MM.1S (cell line): ENCODE results near the gene DNAJB8.

Source experiments
- DNase-seq: peaks from one replicate; pipeline ENCODE4 v3.0.0-alpha.2; 2015
- H2AFZ ChIP-seq: fragments of 300-600 bp; sonication (generic); 2 replicates; pipeline ENCODE4 v1.6.0; 2016; ENCODE audit warnings: antibody characterized with exemption, low read length
- H3F3A ChIP-seq: fragments of 300-600 bp; sonication (generic); 2 replicates; pipeline ENCODE4 v1.6.1; 2016; ENCODE audit warnings: mild to moderate bottlenecking, antibody characterized with exemption, low read length, moderate library complexity, mixed read lengths; ENCODE audit not compliant: insufficient read depth
- H3K27ac ChIP-seq: fragments of 300-600 bp; sonication (generic); 2 replicates; pipeline ENCODE4 v1.5.1; 2016; ENCODE audit warnings: mild to moderate bottlenecking, low read length
- H3K27me3 ChIP-seq: fragments of 300-600 bp; sonication (generic); replicated peaks from 2 replicates; pipeline ENCODE4 v1.6.0; 2016; ENCODE audit warnings: low read length; ENCODE audit not compliant: insufficient read depth
- H3K36me3 ChIP-seq: fragments of 300-600 bp; sonication (generic); replicated peaks from 2 replicates; pipeline ENCODE4 v1.6.1; 2016; ENCODE audit warnings: mild to moderate bottlenecking, low read length, mixed read lengths; ENCODE audit not compliant: insufficient read depth
- H3K4me1 ChIP-seq: fragments of 300-600 bp; sonication (generic); 2 replicates; pipeline ENCODE4 v1.6.1; 2016; ENCODE audit warnings: low read length, mixed read lengths
- H3K4me2 ChIP-seq: fragments of 300-600 bp; sonication (generic); 2 replicates; pipeline ENCODE4 v1.6.0; 2016; ENCODE audit warnings: low read depth, low read length
- H3K4me3 ChIP-seq: fragments of 300-600 bp; sonication (generic); 2 replicates; pipeline ENCODE4 v1.5.1; 2016; ENCODE audit warnings: low read length, mixed read lengths
- H3K79me2 ChIP-seq: fragments of 300-600 bp; sonication (generic); 2 replicates; pipeline ENCODE4 v1.6.1; 2016; ENCODE audit warnings: mixed run types, low read length, mixed read lengths
- H3K9ac ChIP-seq: fragments of 300-600 bp; sonication (generic); 2 replicates; pipeline ENCODE4 v1.6.1; 2016; ENCODE audit warnings: low read length, mixed read lengths
- H3K9me2 ChIP-seq: fragments of 300-600 bp; sonication (generic); replicated peaks from 2 replicates; pipeline ENCODE4 v1.6.1; 2016; ENCODE audit warnings: mild to moderate bottlenecking, low read length, mixed read lengths; ENCODE audit not compliant: insufficient read depth
- H3K9me3 ChIP-seq: fragments of 300-600 bp; sonication (generic); replicated peaks from 2 replicates; pipeline ENCODE4 v1.6.1; 2016; ENCODE audit warnings: mild to moderate bottlenecking, low read length, mixed read lengths; ENCODE audit not compliant: insufficient read depth
- H4K20me1 ChIP-seq: fragments of 300-600 bp; sonication (generic); 2 replicates; pipeline ENCODE4 v1.6.1; 2016; ENCODE audit warnings: mild to moderate bottlenecking, low read length, moderate library complexity, mixed read lengths; ENCODE audit not compliant: insufficient read depth
- CTCF ChIP-seq: fragments of 300-600 bp; sonication (generic); IDR thresholded peaks from 2 replicates; pipeline ENCODE4 v1.5.1; 2016; ENCODE audit warnings: antibody characterized with exemption, low read length, mixed read lengths
- EZH2 ChIP-seq: fragments of 300-600 bp; sonication (generic); optimal IDR thresholded peaks from 2 replicates; pipeline ENCODE3; 2017; ENCODE audit warnings: low read depth, mild to moderate bottlenecking, antibody characterized with exemption, low read length, mixed read lengths
- EZH2phosphoT487 ChIP-seq: fragments of 300-600 bp; sonication (generic); IDR thresholded peaks from 2 replicates; pipeline ENCODE4 v1.6.1; 2018; ENCODE audit warnings: antibody characterized with exemption, low read length

DNAJB8 gene

DNA sequence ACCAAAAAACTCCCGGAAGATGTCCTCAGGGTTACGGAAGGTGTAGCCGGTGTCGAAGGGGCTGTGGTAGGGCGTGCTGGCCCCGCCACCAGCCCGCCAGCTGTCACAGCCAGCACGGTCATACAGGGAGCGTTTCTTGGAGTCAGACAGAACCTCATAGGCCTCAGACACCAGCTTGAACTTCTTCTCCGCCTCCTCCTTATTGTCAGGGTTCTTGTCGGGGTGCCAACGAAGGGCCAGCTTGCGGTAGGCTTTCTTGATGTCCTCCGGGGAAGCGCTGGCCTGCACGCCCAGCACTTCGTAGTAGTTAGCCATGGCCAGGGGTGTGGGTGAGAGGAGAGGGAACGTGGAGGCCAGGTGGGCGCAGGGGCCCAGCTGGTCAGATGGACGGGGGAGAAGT lies 3.8 kb downstream of the DNAJB8 start:
- H3K27ac ChIP-seq = no peak overlapping the region
- DNase-seq = no peak

DNA sequence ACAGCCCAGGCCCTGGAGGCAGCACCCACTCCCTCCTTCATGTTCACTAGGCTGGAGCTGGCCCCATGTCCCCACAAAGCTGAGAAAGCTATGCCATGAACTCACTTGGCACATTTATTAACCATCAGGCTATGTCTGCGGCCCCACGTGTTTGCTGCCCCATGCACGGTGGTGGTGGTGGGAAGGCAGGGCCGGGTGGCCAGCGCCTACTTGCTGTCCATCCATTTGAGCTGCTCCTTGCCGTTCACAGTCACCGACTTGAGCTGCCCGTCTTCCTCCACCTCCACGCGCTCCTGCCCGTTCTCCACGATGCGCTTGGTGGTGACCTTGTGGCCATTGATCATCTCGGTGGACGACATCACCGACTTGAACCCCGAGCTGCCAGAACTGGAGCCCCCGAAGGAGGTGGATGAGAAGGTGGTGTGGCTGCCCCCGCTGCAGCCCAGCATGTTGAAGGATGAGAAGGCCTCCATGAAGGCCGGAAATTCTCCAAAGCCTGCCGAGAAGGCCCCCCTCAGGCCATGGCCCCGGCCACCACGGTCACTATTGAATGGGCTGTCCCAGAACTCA lies 4.3 kb downstream of the DNAJB8 start:
- H2AFZ ChIP-seq = no peak overlapping the region
- H3K36me3 ChIP-seq = no peaks in the 10 kb centered on the region
- no peak overlapping the region for H3K9ac ChIP-seq
- no peaks in the 10 kb centered on the region for H3F3A ChIP-seq
- no peak overlapping the region for H3K4me3 ChIP-seq
- no peaks in the 10 kb centered on the region for H3K79me2 ChIP-seq
- H3K27ac ChIP-seq = no peak overlapping the region
- DNase-seq = no peak
- peaks cover 98% of the 10 kb centered on the region for H3K27me3 ChIP-seq
- H3K9me3 ChIP-seq = no peaks in the 10 kb centered on the region
- no peaks in the 10 kb centered on the region for H4K20me1 ChIP-seq
- H3K4me2 ChIP-seq = no peak overlapping the region
- no peak for TF ChIP-seq CTCF
- no peak for TF ChIP-seq EZH2
- TF ChIP-seq EZH2phosphoT487 = no peak
- no peaks in the 10 kb centered on the region for H3K9me2 ChIP-seq
- H3K4me1 ChIP-seq = no peaks in the 10 kb centered on the region

More for the DNA sequence above, 3.8 kb downstream of the DNAJB8 start:
- no peaks in the 10 kb centered on the region for H3K79me2 ChIP-seq
- H3K9me2 ChIP-seq = no peaks in the 10 kb centered on the region
- H3K4me1 ChIP-seq = no peaks in the 10 kb centered on the region
- H3K36me3 ChIP-seq = no peaks in the 10 kb centered on the region
- no peaks in the 10 kb centered on the region for H4K20me1 ChIP-seq
- H2AFZ ChIP-seq = no peak overlapping the region
- H3K9ac ChIP-seq = no peak overlapping the region
- H3K9me3 ChIP-seq = no peaks in the 10 kb centered on the region
- H3K4me3 ChIP-seq = no peak overlapping the region
- H3K4me2 ChIP-seq = no peak overlapping the region
- H3F3A ChIP-seq = no peaks in the 10 kb centered on the region
- no peak for TF ChIP-seq EZH2phosphoT487
- TF ChIP-seq EZH2 = no peak
- no peak for TF ChIP-seq CTCF
- peaks cover 98% of the 10 kb centered on the region for H3K27me3 ChIP-seq

- Histone ChIP-seq H4K20me1 (no peaks in the 10 kb centered on the region), H3K4me3 (no peak overlapping the region), H3K27me3 (peaks cover 95% of the 10 kb centered on the region), H3K4me2 (no peak overlapping the region), H3K79me2 (no peaks in the 10 kb centered on the region), H3K9me3 (no peaks in the 10 kb centered on the region), H3F3A (no peaks in the 10 kb centered on the region), H3K27ac (no peak overlapping the region), H2AFZ (no peak overlapping the region), H3K9me2 (no peaks in the 10 kb centered on the region), H3K4me1 (no peaks in the 10 kb centered on the region), H3K36me3 (no peaks in the 10 kb centered on the region), H3K9ac (no peak overlapping the region)
- TF ChIP-seq EZH2phosphoT487 (no peak), CTCF (no peak), EZH2 (no peak)
- DNase-seq = no peak
Measured at GRCh38 chr3:128461731-128462130, 5.0 kb downstream of the DNAJB8 start.
